GF-D8 (cell line): Measurements from ENCODE around the gene KIAA1191.

Source experiments
- DNase-seq: peaks from one replicate; lab custom pipeline; 2025; lab: John Stamatoyannopoulos, UW

Gene KIAA1191

DNA sequence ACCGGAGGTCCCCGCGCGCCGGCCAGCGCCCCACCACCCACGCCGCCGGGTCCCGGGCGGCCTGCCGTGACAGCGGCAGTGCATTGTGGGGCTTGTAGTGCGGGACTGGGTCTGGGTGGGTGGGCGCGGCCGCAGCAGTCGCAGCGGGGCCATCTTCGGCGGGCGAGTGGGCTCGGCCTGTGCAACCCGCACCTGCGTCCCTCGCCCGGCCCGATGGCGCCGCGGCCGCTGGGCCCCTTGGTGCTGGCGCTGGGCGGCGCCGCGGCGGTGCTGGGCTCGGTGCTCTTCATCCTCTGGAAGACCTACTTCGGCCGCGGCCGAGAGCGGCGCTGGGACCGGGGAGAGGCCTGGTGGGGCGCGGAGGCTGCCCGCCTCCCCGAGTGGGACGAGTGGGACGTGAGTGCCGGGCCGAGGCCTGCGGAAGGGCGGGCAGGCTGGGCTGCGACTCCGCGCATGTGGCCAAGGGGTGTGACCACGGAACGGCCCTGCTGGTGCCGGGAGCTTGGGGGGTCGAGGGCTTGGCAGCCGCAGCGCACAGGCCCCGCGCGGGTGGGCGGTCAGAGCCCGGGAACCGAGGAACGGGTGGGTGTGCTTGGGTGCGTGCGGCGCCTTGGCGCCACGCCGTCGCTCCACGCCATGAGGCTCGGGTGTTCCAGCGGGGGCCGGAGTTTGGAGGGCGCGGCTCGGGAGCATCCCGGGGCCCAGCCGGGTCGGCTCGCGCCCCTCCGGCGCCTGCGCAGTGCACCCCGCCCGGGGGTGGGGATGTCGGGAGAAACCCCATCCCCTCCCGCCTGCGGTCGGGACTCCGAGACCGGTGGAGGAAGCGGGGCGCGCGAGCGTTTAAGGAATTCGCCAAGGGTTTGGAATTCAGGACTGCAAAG, 4.0 kb upstream of the KIAA1191 start, which contains the start of gene ARL10:
ARL10 (plus strand) TSS at position 137 of the 881 bp plus-strand sequence; CDS start at position 214, 77 bp downstream.
- no peak for DNase-seq

DNA sequence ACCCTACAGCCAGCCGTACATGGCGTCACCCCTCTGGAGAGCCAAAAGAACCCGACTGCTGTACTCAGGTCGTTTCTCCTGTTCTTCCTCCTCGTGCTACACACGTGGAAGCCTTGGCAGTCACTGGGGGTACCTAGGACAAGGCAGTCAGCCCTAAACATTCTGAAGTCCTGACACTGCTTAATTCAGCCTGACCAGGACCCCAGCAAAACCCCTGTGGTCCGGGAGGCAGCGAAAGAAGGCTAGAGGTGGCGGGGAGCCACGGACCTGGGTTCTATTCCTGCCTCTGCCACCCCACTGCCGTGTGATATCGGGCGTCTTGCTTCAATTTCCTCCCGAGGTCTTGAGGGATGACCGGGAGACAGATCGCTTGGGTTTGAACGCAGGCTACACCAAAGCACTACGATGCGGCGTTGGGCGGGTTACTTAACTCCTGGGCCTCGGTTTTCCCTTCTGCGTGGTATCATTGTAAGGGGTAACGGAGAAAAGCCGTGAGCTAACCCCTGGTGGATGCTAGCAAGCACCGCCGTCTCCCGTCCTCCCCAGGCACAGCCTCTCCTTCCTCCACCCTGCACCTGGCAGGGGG, 3.3 kb upstream of the KIAA1191 start:
- no peak for DNase-seq

DNA sequence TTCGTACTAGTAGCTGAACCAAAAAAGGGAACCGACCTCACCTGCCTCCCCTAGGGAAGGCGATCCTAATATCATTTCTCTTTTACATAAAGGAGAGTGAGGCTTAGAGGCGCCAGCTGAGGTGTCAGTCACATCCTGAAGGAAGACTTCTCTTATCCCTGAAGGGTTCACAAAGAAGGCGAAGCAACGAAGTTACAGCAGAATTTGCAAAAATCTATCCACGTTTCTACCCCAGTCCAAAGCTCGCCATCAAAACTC, 598 bp upstream of the KIAA1191 start:
- no peak for DNase-seq

DNA sequence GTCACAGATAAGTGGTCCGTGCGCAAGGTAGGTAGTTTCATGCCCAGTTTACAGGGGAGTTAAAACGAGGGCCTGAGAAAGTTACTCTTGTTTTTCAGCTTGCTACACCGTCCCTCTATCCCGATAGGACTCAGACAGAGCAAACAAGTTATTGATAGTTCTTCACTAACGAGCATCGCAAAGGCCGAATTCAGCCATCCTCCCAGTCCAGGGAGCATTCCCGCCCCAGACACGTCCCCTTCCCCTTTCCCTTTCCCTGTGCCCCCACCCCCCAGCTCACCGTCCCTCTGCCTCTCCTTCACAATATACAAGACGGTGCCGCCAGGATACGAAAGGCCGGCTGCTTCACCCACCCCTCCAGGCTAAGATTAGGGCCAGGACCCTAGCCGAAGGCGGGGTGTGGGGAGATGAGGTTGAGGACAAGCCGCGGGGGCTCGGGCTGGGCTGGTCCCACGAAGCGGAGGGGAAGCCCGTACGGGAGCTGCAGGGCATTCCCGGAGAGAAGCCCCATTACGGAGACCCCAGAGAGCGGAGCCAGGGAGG, 599 bp downstream of the KIAA1191 start:
- DNase-seq: no peak

DNA sequence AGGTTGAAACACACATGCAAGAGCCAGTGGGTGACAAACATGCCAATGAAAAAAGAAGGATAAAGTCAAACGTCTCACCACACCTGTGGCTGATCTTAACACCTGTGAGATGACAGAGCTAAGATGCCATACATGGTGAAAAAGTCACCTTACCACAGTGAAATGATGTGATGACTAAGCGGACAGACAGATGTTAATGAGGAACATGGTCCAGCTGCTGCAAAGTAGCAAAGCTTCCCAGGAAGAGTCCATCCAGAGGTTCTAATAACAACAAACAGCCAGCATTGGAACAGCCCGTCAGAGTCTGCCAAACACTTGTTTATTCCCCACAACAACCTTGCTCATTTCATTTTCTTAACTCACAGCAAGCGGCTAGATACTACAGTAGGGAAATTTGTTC, 1.9 kb downstream of the KIAA1191 start:
- DNase-seq: no peak

DNA sequence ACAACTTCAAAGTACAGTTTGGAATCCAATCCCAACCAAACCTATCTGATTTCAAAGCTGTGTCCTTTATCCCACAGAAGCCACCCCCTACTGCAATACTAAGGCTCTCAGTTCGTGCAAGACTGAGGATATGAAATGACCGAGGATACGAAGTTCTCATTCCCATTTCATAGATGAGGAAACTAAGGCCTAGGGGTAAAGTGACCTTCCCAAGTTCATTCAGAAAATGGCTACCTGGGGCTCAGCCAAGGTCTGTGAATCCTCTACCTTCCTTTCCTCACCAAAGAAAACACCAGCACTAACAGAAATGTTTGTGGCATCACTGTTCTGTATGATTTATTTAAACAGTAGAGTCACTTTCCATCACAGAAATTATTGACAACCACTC, 5.4 kb downstream of the KIAA1191 start:
- DNase-seq: no peak

DNA sequence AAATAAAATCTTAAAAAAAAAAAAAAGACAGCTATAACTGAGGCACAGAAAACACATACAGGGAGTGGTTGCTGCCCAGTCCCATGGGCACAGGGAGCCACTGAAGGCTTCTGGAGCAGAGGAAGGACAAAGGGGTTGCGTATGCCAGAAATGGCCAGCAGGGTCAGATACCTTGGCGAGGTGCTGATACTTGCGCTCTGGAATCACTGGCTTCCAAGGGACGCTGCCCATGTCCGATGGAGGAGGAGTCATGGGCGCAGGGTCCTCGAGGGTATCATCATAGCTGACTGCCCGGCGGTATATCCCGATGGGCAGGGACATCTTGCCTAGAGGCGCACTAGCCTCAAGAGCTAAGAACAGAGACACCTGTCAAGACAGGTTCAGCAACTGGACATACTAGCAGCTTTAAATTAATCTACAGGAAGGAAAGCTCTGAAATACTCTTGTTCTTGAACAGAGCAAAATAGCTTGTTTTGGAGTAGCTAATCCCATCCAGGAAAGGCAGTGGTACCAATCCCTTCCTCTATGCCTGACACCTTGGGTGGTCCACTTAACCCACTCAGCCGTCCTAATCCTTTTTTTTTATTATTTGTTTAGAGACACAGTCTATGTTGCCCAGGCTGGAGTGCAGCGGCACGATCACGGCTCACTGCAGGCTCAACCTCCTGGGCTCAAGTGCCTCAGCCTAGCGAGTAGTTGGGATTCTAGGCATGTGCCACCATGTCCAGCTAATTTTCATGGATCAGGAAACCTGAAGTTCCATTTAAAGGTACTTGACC, 6.0 kb downstream of the KIAA1191 start:
- DNase-seq: no peak

DNA sequence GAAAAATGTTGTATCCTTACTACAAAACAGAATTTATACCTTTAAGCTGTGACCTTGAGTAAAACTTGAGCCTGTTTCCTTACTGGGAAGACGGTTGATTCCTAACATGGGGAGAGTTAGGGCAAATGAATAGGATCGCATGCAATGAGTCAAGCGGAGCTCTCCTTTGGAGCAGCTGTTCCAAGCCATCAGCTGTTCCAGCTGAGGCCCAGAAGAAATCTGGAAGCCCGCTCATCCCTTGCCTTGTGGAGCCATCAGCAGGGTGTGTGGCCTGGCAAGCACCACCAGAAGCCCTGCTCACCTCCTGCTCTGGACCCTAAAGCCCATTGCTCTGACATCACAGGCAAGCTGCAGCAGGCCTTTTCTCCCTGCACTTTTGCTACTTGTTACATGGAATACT, 8.0 kb downstream of the KIAA1191 start:
- no peak for DNase-seq

DNA sequence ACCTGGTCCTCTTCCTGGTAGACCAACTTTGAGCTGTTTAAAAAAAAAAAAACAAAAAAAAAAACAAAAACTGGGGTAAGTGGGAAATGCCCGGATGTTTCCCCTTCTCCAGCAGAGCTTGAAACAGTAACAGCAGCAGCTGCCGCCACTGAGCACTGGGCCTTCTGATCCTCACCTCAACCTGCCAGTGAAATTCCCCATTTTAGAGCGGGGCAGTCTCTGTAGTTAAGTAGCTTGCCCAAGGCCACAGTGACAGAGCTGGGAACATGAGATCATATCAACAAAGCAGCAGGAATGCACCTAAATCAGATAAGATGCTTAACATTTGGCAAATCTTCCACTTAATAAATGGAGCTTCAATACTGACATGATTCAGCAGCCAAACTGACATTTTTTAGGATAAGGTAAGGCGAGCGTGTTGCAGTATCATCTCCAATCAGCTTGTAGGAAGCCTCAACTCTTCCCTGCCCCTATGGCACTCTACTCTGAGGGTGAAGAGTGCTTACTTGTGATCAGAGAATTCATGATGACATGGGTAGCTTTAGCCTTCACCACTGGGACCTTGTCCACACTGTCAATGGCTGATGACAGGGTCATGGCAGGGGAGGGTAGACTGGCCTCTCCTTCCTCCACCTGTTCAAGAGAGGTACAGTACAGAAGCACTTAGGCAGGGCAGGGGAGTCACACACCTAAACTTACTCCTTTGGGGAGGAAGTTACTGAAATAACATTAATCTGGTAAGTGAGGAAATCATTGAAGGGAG, 9.3 kb downstream of the KIAA1191 start:
- no peak for DNase-seq

DNA sequence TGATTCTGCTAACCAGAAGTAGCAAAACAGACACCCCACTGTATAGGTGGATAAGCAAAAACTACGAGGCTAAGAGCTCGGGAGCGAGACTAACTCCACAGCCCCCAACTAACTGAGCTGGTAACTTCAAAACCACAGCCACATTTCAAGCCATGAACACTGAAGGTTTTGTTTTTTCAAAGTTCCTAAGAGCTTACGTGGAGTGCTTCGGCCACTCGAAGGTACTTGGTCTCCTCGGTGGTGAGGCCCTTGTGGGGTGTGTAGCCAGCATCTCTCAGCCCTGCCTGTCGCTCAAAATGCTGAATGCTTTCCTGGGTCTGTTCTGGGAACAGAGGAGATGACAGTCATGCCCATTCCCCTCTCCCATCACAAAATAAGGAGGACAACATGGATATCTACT, 11.1 kb downstream of the KIAA1191 start:
- no peak for DNase-seq

DNA sequence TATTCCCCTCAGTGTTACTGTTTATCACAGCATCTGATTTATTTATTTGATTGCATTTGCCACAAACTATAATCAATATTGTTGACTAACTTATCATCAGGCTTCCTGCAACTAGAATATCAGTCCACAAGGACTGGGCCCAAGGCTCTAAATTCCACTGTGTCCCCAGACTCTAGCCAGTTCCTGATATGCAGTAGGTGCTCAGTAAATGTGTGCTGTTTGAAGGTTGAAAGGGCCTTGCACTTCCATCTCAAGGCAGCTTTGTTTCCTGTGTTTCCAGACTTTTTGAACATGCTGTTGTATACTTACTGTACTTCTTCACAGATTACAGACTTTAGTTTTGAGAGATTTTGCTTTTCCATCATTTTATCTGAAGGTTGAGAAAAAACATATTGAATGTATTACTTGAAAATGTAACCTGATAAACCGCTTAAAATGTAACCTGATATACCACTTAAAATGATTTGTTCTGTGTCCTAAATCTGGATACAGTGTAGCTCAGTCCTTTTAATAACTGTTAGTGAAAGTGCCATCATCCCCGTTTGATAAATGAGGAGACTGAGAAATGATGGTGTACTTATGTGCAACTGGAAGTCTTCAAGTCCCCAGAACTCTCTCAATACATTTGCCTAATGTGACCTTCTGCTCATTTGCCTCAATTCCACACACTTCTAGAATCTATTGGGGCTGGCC, 18.7 kb downstream of the KIAA1191 start:
- DNase-seq: no peak

DNA sequence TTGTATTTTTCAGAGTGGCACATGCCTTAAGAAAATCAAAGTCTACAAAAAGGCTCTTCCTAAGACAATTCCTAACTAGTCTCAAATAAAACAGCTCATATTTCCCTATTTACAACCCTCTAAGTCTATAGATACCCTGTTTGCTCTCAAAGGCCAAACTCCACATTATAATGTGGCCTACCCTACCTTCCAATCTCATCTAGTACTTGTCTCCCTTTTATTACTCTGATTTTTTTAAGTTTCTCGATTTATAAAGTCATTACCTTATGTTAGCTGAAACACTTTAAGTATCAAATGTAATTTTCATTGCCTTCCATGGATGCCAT, 19.4 kb downstream of the KIAA1191 start:
- DNase-seq: no peak

DNA sequence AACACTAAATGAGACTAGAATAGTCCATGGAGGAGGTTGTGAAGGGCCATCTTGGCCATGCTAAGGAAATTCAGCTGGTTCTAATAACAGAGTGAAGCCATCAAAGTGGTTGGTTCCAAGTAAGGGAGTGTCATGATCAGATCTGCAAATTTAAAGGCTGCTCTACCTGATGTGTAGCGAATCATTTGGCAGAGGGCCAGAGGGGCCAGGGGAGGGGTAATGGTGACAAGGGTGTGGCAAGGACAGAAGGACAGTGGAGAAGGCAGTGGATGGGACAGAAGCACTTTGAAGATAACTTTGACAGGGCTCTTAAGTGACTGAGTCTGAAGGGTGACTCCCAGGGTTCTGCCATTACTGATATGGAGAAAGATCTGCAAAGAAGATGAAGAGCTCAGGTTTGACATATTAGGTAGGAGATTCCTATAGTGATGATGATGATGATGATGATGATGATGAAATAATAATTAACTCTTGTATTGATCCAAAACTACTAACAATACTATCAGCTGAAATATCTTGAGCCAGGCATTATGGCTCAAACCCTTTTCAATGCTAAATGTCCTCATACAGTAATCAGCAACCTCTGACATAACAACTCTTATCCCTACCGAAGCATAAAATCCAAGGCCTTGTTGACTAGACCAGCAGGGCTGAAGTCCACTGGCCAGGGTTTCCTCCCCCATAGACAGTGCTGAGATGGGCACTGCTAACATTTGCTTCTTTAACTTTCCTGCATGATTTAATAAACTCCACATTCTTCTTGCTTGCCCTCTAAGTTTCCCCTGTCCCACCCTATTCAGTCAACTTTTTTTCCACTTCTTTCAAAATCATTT, 20.0 kb downstream of the KIAA1191 start:
- no peak for DNase-seq

DNA sequence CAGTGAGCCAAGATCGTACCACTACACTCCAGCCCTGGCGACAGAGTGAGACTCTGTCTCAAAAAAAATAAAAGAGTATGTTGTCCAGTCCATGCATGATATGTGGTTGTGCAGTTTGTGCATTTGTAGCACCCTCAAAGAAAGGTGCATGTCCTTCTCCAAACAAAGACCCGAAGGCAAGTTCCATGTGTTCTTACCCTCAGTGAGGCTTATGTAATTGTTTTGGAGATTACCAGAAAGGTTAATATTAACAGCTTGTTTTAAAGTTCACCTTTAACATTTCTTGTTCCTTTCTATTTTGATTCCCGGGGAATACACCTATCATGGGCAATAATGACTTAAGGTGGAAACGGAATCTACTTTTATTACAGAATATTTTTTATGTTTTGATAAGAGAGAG, 22.3 kb downstream of the KIAA1191 start:
- DNase-seq: no peak

DNA sequence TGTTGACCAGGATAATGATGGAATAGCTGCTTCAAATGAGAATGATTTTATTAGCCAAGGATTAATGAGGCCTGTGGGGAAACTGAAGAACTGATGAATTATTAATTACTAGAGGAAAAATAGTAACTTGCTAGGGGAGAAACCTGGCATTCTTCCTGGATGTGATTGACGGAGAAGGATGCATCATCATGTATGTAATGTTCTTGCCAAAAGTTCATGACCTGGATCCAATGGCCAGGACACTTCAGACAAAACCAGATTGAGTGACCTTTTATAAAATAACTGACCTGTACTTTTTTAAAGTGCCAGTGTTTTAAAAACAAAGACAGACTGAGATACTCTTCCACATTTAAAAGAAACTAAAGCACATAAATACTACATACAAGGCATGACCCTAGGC, 23.7 kb downstream of the KIAA1191 start:
- no peak for DNase-seq

DNA sequence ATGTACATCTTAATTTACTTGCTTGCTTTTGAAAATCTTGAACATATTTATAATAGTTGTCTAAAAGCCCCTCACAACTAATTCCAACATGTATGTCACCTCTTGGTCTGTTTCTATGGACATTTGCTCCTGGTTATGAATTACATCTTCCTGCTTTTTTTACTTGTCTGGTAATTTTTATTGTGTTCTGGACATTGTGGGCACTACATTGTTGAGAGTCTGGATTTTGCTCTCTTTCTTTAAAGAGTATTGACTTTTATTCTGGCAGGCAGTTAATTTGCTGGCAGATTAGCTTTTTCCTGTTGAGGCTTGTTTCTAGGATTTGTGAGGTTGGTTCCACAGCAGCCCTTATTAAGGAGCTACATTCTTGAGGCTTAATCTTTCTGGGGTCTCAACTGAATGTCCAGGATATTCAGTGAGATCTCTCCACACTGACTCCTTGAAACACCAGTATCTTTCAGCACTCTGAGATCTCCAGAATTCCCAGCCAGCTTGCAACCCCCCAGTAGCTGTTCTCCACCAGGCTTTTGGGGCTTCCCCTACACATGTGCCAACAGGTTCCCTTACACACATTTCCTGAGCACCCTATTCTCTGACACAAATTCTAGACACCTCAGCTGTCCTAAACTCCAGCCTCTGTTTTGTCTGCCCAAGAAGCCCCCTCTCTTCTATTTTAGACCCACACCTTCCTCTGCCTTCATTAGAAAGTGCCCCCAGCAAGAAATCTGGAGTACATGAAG, 27.4 kb downstream of the KIAA1191 start:
- DNase-seq: no peak

DNA sequence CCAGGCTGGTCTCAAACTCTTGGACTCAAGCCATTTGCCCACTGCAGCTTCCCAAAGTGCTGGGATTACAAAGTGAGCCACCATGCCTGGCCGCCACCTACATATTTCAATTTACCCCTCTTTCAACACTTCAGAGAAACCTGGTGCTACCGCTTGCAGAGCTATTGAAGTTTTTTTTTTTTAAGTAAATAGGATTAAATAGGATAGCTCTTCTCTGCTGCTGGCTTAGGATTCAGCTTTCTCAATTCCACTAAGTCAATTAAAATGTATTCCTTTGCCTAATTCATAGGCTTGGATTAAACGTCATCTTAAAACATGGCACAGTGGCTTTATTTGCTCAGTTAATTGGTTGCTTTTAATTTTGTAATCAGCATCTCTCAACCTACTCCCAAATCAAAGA, 41.0 kb downstream of the KIAA1191 start:
- no peak for DNase-seq

DNA sequence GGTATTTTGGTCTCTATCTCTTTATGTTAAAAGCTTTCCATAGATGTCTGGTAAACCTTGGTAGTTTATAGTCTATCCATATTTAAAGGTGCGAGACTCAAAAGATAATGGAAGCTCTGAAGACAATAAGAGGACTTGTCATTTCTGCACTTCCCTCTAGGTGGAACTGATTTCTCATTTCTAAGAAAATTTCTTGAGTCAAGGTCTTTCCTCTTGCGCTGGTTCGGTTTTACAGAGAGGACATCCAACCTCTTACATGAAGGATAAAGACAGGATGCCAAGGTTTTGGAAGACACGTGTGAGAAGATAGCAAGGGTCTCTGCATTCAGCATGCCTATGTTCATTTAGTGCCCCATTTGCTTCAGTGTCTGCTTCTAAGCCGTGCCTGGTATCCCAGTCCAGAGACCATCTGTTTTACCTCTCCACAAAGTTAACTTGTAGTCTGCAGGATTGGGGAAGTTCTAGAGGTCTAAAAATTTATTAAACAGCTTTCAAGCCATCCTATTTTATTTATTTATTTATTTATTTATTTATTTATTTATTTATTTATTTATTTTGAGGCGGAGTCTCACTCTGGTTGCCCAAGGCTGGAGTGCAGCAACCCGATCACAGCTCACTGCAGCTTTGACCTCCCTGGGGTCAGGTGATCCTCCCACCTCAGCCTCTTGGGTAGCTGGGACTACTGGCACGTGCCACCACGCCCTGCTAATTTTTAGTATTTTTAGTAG, 41.6 kb downstream of the KIAA1191 start:
- DNase-seq: no peak
